ENCODE data around the gene TAF6.

Gene TAF6

GRCh38 chr7:100167912-100168323 lies 48.8 kb upstream of the TAF6 start (continued):
- TF ChIP-seq PATZ1 (tag by site-specific recombination; IDR thresholded peaks at IDR 0.05) (peak; percentile 41; the same call in 1 of the 2 replicates), ZNF354C (tag by site-specific recombination; IDR thresholded peaks at IDR 0.05; ENCODE audit: borderline replicate concordance, low read depth) (no peak), ZNF280C (tag by site-specific recombination; IDR thresholded peaks at IDR 0.05) (no peak), ZNF184 (tag by site-specific recombination; IDR thresholded peaks at IDR 0.05) (no peak), ZNF114 (tag by site-specific recombination; IDR thresholded peaks at IDR 0.05) (no peak), ZBTB21 (tag by site-specific recombination; IDR thresholded peaks at IDR 0.05) (0 out of 2 replicates have a peak, but pooled peaks have one; percentile 17), ZNF292 (tag by site-specific recombination; IDR thresholded peaks at IDR 0.05; ENCODE audit: borderline replicate concordance, low read depth) (no peak), ZNF341 (tag by site-specific recombination; IDR thresholded peaks at IDR 0.05; ENCODE audit: low read depth) (no peak), ZNF488 (tag by site-specific recombination; IDR thresholded peaks at IDR 0.05) (0 out of 2 replicates have a peak, but pooled peaks have one; percentile 11), ZNF19 (tag by site-specific recombination; IDR thresholded peaks at IDR 0.05; ENCODE audit: low read depth) (no peak), ZNF132 (tag by site-specific recombination; IDR thresholded peaks at IDR 0.05; ENCODE audit: borderline replicate concordance) (no peak), ZXDB (tag by site-specific recombination; IDR thresholded peaks at IDR 0.05) (peak; percentile 84), ZNF248 (tag by site-specific recombination; IDR thresholded peaks at IDR 0.05) (no peak), ZNF423 (tag by site-specific recombination; IDR thresholded peaks at IDR 0.05) (no peak), TCF7L2 (IDR thresholded peaks at IDR 0.05; ENCODE audit: borderline replicate concordance, low read depth, low read length) (no peak), ZSCAN16 (tag by site-specific recombination; IDR thresholded peaks at IDR 0.05) (no peak), ZNF398 (tag by site-specific recombination; IDR thresholded peaks at IDR 0.05) (peak; percentile 94), ZNF48 (tag by site-specific recombination; IDR thresholded peaks at IDR 0.05) (no peak), ZNF391 (tag by site-specific recombination; IDR thresholded peaks at IDR 0.05; ENCODE audit: borderline replicate concordance, low read depth) (no peak), ZNF777 (tag by site-specific recombination; IDR thresholded peaks at IDR 0.05; ENCODE audit: borderline replicate concordance) (peak; percentile 93; the same call in 1 of the 2 replicates), TRIM28 (IDR thresholded peaks at IDR 0.05; ENCODE audit: borderline replicate concordance, low read length) (no peak), ZNF629 (tag by site-specific recombination; IDR thresholded peaks at IDR 0.05) (no peak; the same call in 1 of the 2 replicates), ZNF707 (tag by site-specific recombination; IDR thresholded peaks at IDR 0.05) (no peak), ZNF324 (tag by site-specific recombination; IDR thresholded peaks at IDR 0.05) (no peak; the same call in 1 of the 2 replicates), ZNF555 (tag by site-specific recombination; conservative IDR thresholded peaks at IDR 0.05) (no peak), PBX3 (CRISPR knock-in tag; IDR thresholded peaks at IDR 0.05) (no peak), ZNF16 (tag by site-specific recombination; IDR thresholded peaks at IDR 0.05; ENCODE audit: low read depth) (no peak), ZNF560 (tag by site-specific recombination; IDR thresholded peaks at IDR 0.05; ENCODE audit: borderline replicate concordance) (no peak), ATF2 (tag by site-specific recombination; IDR thresholded peaks at IDR 0.05; ENCODE audit: low read depth) (no peak)

Data from HEK293 (cell line).